Pulmonary artery endothelial cell (primary cell): ENCODE data around the gene KAZN. TPM values are rescaled to one million over a fixed set of nuclear protein-coding genes. Genes with fewer than 3 reads are reported as not detected.

ENCODE experiments used
- DNase-seq: peaks from one replicate; pipeline ENCODE4 v3.0.0-alpha.2; 2011; ENCODE audit warnings: low read depth, low spot score
- total RNA-seq: library from RNA; depleted of rRNA; stranded (reverse); fragments of >200 nt; gene quantifications from 2 replicates; pipeline ENCODE4 v1.2.3, GENCODE V29; 2014

The KAZN gene
- total RNA-seq, 1 donor from 2014 or later, result 0.73 TPM

- no peak for DNase-seq
Observed at GRCh38 chr1:14768582-14769304, 170.3 kb downstream of the KAZN start.

- DNase-seq, result no peak
Observed at GRCh38 chr1:14769486-14770274, 171.2 kb downstream of the KAZN start.

GRCh38 chr1:14773396-14774025 lies 175.0 kb downstream of the KAZN start:
- DNase-seq, result no peak

- no peak for DNase-seq
Observed at GRCh38 chr1:14774225-14774624, 175.7 kb downstream of the KAZN start.

GRCh38 chr1:14774988-14775387 lies 176.5 kb downstream of the KAZN start:
- DNase-seq, result no peak

GRCh38 chr1:14775434-14775833 lies 176.9 kb downstream of the KAZN start:
- DNase-seq, result no peak

- no peak for DNase-seq
Observed at GRCh38 chr1:14777516-14778506, 179.3 kb downstream of the KAZN start.

- no peak for DNase-seq
Observed at GRCh38 chr1:14778541-14778897, 180.0 kb downstream of the KAZN start.

- DNase-seq, result no peak
Observed at GRCh38 chr1:14778898-14779865, 180.7 kb downstream of the KAZN start.

- DNase-seq, result no peak
Observed at GRCh38 chr1:14780271-14780670, 181.8 kb downstream of the KAZN start.

- DNase-seq, result no peak
Observed at GRCh38 chr1:14781811-14782210, 183.3 kb downstream of the KAZN start.

- DNase-seq, result no peak
Observed at GRCh38 chr1:14782741-14783591, 184.5 kb downstream of the KAZN start.

GRCh38 chr1:14783592-14783886 lies 185.1 kb downstream of the KAZN start:
- DNase-seq, result no peak

- DNase-seq, result no peak
Observed at GRCh38 chr1:14784790-14785773, 186.6 kb downstream of the KAZN start.

GRCh38 chr1:14786109-14786675 lies 187.7 kb downstream of the KAZN start:
- DNase-seq, result no peak

GRCh38 chr1:14786681-14787080 lies 188.2 kb downstream of the KAZN start:
- DNase-seq, result no peak

- DNase-seq, result no peak
Observed at GRCh38 chr1:14787604-14788003, 189.1 kb downstream of the KAZN start.

GRCh38 chr1:14788080-14788479 lies 189.6 kb downstream of the KAZN start:
- no peak for DNase-seq
